ENCODE data around the gene KLHDC10.

- TF ChIP-seq CTCF (IDR thresholded peaks at IDR 0.05) (no peak), POLR2A (IDR thresholded peaks at IDR 0.05) (no peak)
These were observed 44.0 kb downstream of the KLHDC10 start for GRCh38 chr7:130114374-130114773.
